ENCODE data around the gene IL12RB1.

IL12RB1 gene

DNA sequence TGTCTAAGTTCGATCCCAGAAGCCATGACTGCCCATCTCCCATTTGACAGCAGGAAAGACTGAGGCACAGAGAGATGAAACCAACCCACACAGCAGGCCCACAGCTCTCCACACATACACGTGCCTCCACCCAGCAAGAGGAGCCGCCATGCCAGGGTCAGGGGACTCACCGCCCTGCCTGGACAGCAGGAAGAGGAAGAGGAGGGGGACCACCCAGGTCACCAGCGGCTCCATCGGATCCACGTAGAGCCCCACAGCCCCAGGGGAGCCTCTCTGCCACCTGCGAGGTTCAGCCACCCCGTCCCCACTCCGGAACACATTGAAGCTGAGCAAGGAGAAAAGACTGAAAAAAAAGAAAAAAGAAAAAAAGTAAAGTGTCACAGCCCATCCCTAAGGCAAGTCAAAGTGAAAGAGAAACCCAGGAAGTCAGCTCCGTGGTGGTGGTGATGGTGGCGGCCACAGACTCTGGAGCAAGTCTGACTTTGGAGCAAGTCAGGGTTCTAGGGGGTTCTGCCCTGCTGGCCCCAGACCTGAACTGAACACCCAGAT, at the start of gene IL12RB1:
Gene IL12RB1, minus strand, starts transcription at position 345 of the 549 bp plus-strand sequence. Its CDS starts 111 bp downstream, at position 234.
- Histone ChIP-seq H3K9ac (ENCODE audit: low read depth in 1 of 2, low read length in 2 of 2) (peak within 1 kb of the TSS; percentile 83 to 88), H3K27me3 (ENCODE audit: control insufficient read depth in 1 of 2, insufficient read depth in 2 of 2, low read length in 2 of 2) (no peaks in the 10 kb centered on the region), H3K4me3 (ENCODE audit: low read depth in 1 of 2, low read length in 2 of 2) (peak within 1 kb of the TSS; percentile 79 to 80), H3K27ac (ENCODE audit: low read depth, low read length) (peak within 1 kb of the TSS; percentile 56), H3K4me1 (ENCODE audit: control insufficient read depth in 1 of 2, insufficient read depth in 2 of 2, low read length in 2 of 2) (peaks cover 4 to 10% of the 10 kb centered on the region in 2 donors), H3K9me3 (ENCODE audit: control insufficient read depth in 1 of 2, low read length in 2 of 2) (no peaks in the 10 kb centered on the region), H3K36me3 (ENCODE audit: control insufficient read depth in 1 of 2, insufficient read depth in 2 of 2, low read length in 2 of 2) (no peaks in the 10 kb centered on the region)

DNA sequence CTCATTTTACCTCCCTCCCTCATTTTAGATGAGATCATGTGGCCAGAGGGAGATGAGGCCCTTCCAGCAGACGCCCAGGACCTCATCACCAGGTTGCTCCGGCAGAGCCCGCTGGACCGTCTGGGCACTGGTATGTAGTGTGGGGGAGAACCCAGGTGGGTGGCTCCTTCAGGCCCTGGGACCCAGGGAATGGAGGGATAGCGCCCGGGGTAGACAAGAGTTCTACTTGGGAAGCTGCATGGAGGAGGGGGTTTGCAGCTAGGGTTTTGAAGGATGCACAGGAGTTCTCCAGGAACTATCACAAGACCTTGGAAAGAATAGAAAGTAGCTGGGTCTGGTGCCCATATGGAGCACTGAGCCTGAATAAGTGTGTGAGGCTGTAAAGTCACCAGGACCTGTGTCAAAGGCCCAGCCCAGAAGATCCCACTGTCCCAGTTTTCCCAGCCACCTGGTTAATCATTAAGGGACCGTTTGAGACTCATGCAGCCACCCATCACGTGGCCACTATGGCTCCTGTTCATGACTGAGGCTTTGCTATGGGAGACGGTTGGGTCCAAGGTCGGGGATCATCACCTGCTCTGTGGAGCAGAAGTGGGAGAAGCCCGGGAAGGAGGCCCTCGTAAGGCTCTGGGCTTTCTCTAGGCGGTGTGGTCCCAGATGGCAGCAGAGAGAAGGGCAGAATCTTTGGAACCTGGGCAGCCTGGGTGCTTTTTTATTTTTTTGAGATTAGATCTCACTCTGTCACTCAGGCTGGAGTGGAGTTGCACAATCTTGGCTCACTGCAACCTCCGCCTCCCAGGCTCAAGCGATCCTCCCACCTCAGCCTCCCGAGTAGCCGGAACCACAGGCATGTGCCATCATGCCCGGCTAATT, 49.2 kb upstream of the IL12RB1 start:
- Histone ChIP-seq H3K9me3 (ENCODE audit: control insufficient read depth in 1 of 2, low read length in 2 of 2) (no peaks in the 10 kb centered on the region), H3K36me3 (ENCODE audit: control insufficient read depth in 1 of 2, insufficient read depth in 2 of 2, low read length in 2 of 2) (peaks cover 32 to 71% of the 10 kb centered on the region in 2 donors), H3K27me3 (ENCODE audit: control insufficient read depth in 1 of 2, insufficient read depth in 2 of 2, low read length in 2 of 2) (no peaks in the 10 kb centered on the region), H3K4me1 (ENCODE audit: control insufficient read depth in 1 of 2, insufficient read depth in 2 of 2, low read length in 2 of 2) (peaks cover 3 to 7% of the 10 kb centered on the region in 2 donors), H3K4me3 (ENCODE audit: low read depth in 1 of 2, low read length in 2 of 2) (no peak overlapping the region), H3K27ac (ENCODE audit: low read depth, low read length) (peak overlapping the region; percentile 20), H3K9ac (ENCODE audit: low read depth in 1 of 2, low read length in 2 of 2) (no peak overlapping the region)

DNA sequence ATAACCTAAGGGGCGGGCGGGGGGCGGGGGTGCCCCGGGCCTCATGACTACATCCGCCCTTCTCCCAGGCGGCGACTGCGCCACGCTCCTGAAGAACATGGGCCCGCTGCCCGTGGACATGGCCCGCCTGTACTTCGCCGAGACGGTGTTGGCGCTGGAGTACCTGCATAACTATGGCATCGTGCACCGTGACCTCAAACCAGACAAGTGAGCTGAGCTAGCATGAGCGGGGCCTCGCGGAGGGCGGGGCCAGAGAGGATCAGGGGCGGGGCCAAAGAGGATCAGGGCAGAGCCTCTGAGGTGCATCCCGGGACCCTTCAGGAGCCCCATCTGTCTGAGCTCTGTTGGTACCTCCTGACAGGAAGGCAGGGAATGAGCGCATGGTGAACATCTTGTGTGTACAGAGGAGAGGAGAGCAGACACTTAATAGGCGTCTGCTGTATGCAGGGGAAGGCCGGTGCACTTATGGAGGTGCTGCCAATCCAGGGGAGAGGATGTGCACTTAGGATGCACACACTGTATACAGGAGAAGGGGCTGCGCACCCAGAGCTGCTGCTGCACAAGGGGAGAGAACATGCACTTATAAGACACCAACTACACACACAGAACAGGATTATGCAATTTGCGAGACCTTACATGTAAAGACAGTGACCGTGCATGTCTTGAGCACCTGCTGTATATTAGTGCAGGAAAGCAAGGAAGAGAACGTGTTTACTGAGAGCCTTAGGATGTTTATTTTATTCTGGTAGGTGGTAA, 45.3 kb upstream of the IL12RB1 start:
- no peak overlapping the region for H3K4me3 ChIP-seq (ENCODE audit: low read depth in 1 of 2, low read length in 2 of 2)
- no peaks in the 10 kb centered on the region for H3K9me3 ChIP-seq (ENCODE audit: control insufficient read depth in 1 of 2, low read length in 2 of 2)
- H3K36me3 ChIP-seq (ENCODE audit: control insufficient read depth in 1 of 2, insufficient read depth in 2 of 2, low read length in 2 of 2): peaks cover 51 to 75% of the 10 kb centered on the region in 2 donors
- peaks cover 3 to 7% of the 10 kb centered on the region in 2 donors for H3K4me1 ChIP-seq (ENCODE audit: control insufficient read depth in 1 of 2, insufficient read depth in 2 of 2, low read length in 2 of 2)
- H3K27me3 ChIP-seq (ENCODE audit: control insufficient read depth in 1 of 2, insufficient read depth in 2 of 2, low read length in 2 of 2): no peaks in the 10 kb centered on the region
- H3K9ac ChIP-seq (ENCODE audit: low read depth in 1 of 2, low read length in 2 of 2): no peak overlapping the region
- H3K27ac ChIP-seq (ENCODE audit: low read depth, low read length): no peak overlapping the region

- H3K4me1 ChIP-seq (ENCODE audit: control insufficient read depth in 1 of 2, insufficient read depth in 2 of 2, low read length in 2 of 2): peaks cover 2 to 3% of the 10 kb centered on the region in 2 donors
- no peak overlapping the region for H3K4me3 ChIP-seq (ENCODE audit: low read depth in 1 of 2, low read length in 2 of 2)
- H3K36me3 ChIP-seq (ENCODE audit: control insufficient read depth in 1 of 2, insufficient read depth in 2 of 2, low read length in 2 of 2): peaks cover 44 to 77% of the 10 kb centered on the region in 2 donors
- no peaks in the 10 kb centered on the region for H3K9me3 ChIP-seq (ENCODE audit: control insufficient read depth in 1 of 2, low read length in 2 of 2)
- H3K27ac ChIP-seq (ENCODE audit: low read depth, low read length): no peak overlapping the region
- no peaks in the 10 kb centered on the region for H3K27me3 ChIP-seq (ENCODE audit: control insufficient read depth in 1 of 2, insufficient read depth in 2 of 2, low read length in 2 of 2)
- H3K9ac ChIP-seq (ENCODE audit: low read depth in 1 of 2, low read length in 2 of 2): no peak overlapping the region
Measured at GRCh38 chr19:18130523-18131242, 43.9 kb upstream of the IL12RB1 start.

DNA sequence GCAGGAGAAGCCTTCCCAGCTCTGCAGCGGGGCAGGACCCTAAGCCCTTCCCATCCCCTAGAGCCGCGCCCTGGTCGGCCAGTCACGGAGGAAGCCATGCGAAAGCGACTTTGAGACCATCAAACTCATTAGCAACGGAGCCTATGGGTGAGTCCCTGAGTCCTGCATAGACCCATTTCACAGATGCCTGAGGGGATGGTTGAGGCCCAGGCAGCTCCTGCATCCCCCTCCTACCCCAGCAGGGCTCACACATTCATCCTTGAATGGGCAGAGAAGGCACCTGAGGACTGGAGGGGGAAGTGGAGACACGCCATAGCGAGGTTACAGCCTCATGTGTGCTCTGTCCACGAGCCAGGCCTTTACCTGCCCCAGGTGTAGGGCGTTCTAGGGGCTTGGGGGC, 42.1 kb upstream of the IL12RB1 start:
- H3K36me3 ChIP-seq (ENCODE audit: control insufficient read depth in 1 of 2, insufficient read depth in 2 of 2, low read length in 2 of 2): peaks cover 39 to 77% of the 10 kb centered on the region in 2 donors
- H3K27ac ChIP-seq (ENCODE audit: low read depth, low read length): no peak overlapping the region
- H3K4me3 ChIP-seq (ENCODE audit: low read depth in 1 of 2, low read length in 2 of 2): no peak overlapping the region
- no peaks in the 10 kb centered on the region for H3K4me1 ChIP-seq (ENCODE audit: control insufficient read depth in 1 of 2, insufficient read depth in 2 of 2, low read length in 2 of 2)
- H3K9me3 ChIP-seq (ENCODE audit: control insufficient read depth in 1 of 2, low read length in 2 of 2): no peaks in the 10 kb centered on the region
- no peaks in the 10 kb centered on the region for H3K27me3 ChIP-seq (ENCODE audit: control insufficient read depth in 1 of 2, insufficient read depth in 2 of 2, low read length in 2 of 2)
- H3K9ac ChIP-seq (ENCODE audit: low read depth in 1 of 2, low read length in 2 of 2): no peak overlapping the region

DNA sequence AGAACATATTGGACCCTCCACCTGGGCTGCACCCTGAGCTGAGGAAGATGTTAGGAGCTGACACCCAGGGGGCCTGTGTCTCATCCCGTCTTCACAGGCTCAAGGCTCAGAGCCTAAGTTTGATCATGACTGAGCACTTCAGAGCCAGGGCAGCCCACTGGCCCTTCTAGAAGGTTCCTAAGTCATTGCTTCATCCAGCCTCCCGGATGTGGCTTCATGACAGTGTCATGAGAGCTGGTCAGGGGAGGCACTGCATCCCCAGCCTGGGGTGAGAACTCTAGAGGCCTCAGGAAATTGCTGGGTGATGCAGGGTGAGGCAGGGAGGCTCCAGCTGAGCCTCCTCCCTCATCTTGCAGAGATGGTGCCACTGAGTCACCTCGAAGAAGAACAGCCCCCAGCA, 41.3 kb upstream of the IL12RB1 start:
- peaks cover 46 to 80% of the 10 kb centered on the region in 2 donors for H3K36me3 ChIP-seq (ENCODE audit: control insufficient read depth in 1 of 2, insufficient read depth in 2 of 2, low read length in 2 of 2)
- H3K27me3 ChIP-seq (ENCODE audit: control insufficient read depth in 1 of 2, insufficient read depth in 2 of 2, low read length in 2 of 2): no peaks in the 10 kb centered on the region
- no peak overlapping the region for H3K9ac ChIP-seq (ENCODE audit: low read depth in 1 of 2, low read length in 2 of 2)
- no peaks in the 10 kb centered on the region for H3K9me3 ChIP-seq (ENCODE audit: control insufficient read depth in 1 of 2, low read length in 2 of 2)
- no peaks in the 10 kb centered on the region for H3K4me1 ChIP-seq (ENCODE audit: control insufficient read depth in 1 of 2, insufficient read depth in 2 of 2, low read length in 2 of 2)
- H3K4me3 ChIP-seq (ENCODE audit: low read depth in 1 of 2, low read length in 2 of 2): no peak overlapping the region
- H3K27ac ChIP-seq (ENCODE audit: low read depth, low read length): no peak overlapping the region

DNA sequence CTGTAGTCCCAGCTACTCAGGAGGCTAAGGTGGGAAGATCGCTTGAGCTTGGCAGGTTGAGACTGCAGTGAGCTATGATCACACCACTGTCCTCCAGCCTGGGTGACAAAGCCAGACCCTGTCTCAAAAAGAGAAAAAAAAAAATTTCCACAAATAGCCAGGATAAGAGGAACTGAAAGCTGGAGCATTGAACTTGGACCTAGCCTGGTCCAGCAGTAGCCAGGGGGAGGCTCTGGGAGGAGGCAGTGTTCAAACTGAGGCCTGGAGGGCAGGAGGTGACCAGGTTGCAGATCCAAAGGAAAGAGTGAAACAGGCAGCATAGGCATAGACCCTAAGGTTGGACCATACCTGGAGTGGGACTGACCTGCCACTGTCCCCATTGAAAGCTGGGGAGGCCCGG, 39.4 kb upstream of the IL12RB1 start:
- H3K27ac ChIP-seq (ENCODE audit: low read depth, low read length): no peak overlapping the region
- no peak overlapping the region for H3K9ac ChIP-seq (ENCODE audit: low read depth in 1 of 2, low read length in 2 of 2)

GRCh38 chr19:18123819-18124218, 37.1 kb upstream of the IL12RB1 start:
- Histone ChIP-seq H3K27ac (ENCODE audit: low read depth, low read length) (no peak overlapping the region), H3K36me3 (ENCODE audit: control insufficient read depth in 1 of 2, insufficient read depth in 2 of 2, low read length in 2 of 2) (peaks cover 31 to 63% of the 10 kb centered on the region in 2 donors)

More for the DNA sequence above, 39.4 kb upstream of the IL12RB1 start:
- peaks cover 45 to 83% of the 10 kb centered on the region in 2 donors for H3K36me3 ChIP-seq (ENCODE audit: control insufficient read depth in 1 of 2, insufficient read depth in 2 of 2, low read length in 2 of 2)
- no peak overlapping the region for H3K4me3 ChIP-seq (ENCODE audit: low read depth in 1 of 2, low read length in 2 of 2)
- H3K9me3 ChIP-seq (ENCODE audit: control insufficient read depth in 1 of 2, low read length in 2 of 2): no peaks in the 10 kb centered on the region
- H3K4me1 ChIP-seq (ENCODE audit: control insufficient read depth in 1 of 2, insufficient read depth in 2 of 2, low read length in 2 of 2): no peaks in the 10 kb centered on the region
- H3K27me3 ChIP-seq (ENCODE audit: control insufficient read depth in 1 of 2, insufficient read depth in 2 of 2, low read length in 2 of 2): no peaks in the 10 kb centered on the region

DNA sequence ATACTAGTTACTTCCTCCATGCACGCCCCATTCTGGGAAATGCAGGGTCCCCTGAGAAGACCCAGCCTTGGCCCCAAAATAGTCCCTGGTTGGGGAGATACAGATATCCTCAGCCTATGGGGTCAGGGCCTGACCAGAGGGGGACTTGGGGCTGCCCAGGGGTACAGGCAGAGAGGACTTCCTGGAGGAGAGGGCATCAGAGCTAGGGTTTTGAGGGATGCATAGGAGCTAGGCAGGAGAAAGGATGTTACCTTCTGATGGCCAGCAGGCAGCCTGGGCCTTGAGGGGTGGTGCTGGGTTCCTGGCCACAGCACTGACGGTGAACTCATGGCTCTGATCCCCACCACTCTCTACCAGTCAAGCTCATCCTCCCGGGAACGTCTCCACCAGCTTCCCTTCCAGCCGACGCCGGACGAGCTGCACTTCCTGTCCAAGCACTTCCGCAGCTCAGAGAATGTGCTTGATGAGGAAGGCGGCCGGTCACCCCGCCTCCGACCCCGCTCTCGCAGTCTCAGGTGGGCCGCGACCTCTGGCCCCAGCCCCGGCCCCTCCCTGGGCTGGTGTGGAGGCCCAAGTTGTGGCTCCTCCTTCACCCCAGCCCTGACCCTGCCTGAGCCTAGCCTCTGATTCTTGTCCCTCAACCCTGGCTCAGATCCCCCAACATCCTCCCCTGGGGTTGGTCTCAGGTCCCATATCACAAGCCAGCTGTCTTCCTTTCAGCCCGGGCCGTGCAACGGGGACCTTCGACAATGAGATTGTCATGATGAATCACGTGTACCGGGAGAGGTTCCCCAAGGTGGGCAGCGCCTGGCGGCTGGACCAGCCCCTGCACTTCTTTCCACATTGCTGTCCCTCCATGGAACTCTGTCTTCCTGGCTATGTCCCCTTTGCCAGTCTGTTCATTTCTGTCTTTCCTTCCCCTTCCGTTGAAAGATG, 36.4 kb upstream of the IL12RB1 start:
- Histone ChIP-seq H3K27me3 (ENCODE audit: control insufficient read depth in 1 of 2, insufficient read depth in 2 of 2, low read length in 2 of 2) (no peaks in the 10 kb centered on the region), H3K4me3 (ENCODE audit: low read depth in 1 of 2, low read length in 2 of 2) (no peak overlapping the region), H3K36me3 (ENCODE audit: control insufficient read depth in 1 of 2, insufficient read depth in 2 of 2, low read length in 2 of 2) (peaks cover 24 to 56% of the 10 kb centered on the region in 2 donors)

More at GRCh38 chr19:18123819-18124218, 37.1 kb upstream of the IL12RB1 start:
- no peak overlapping the region for H3K9ac ChIP-seq (ENCODE audit: low read depth in 1 of 2, low read length in 2 of 2)
- no peak overlapping the region for H3K4me3 ChIP-seq (ENCODE audit: low read depth in 1 of 2, low read length in 2 of 2)
- H3K27me3 ChIP-seq (ENCODE audit: control insufficient read depth in 1 of 2, insufficient read depth in 2 of 2, low read length in 2 of 2): no peaks in the 10 kb centered on the region
- peaks cover 9 to 11% of the 10 kb centered on the region in 2 donors for H3K4me1 ChIP-seq (ENCODE audit: control insufficient read depth in 1 of 2, insufficient read depth in 2 of 2, low read length in 2 of 2)
- H3K9me3 ChIP-seq (ENCODE audit: control insufficient read depth in 1 of 2, low read length in 2 of 2): no peaks in the 10 kb centered on the region

More for the DNA sequence above, 36.4 kb upstream of the IL12RB1 start:
- no peaks in the 10 kb centered on the region for H3K9me3 ChIP-seq (ENCODE audit: control insufficient read depth in 1 of 2, low read length in 2 of 2)
- H3K27ac ChIP-seq (ENCODE audit: low read depth, low read length): no peak overlapping the region
- peaks cover 16% of the 10 kb centered on the region in 2 donors for H3K4me1 ChIP-seq (ENCODE audit: control insufficient read depth in 1 of 2, insufficient read depth in 2 of 2, low read length in 2 of 2)
- H3K9ac ChIP-seq (ENCODE audit: low read depth in 1 of 2, low read length in 2 of 2): no peak overlapping the region
